A549 (cell line): ENCODE measurements around the gene IL1A.

Source experiments
- BHLHE40 ChIP-seq: IDR thresholded peaks from 2 replicates; pipeline ENCODE4 v1.6.1; 2012; ENCODE audit warnings: low read depth, low read length, inconsistent platforms
- EP300 ChIP-seq, 2 experiments: fragments of >200 bp; sonication (Bioruptor Twin); formaldehyde crosslinking; IDR thresholded peaks; 2 replicates in 1 of 2; 3 replicates in 1 of 2; pipeline ENCODE4 v1.6.1; 2016 to 2017
- MYC ChIP-seq: IDR thresholded peaks from 2 replicates; pipeline ENCODE4 v1.6.1; 2012; ENCODE audit warnings: mild to moderate bottlenecking, inconsistent platforms, low read length, improper control_type of control experiment, borderline replicate concordance
- NFE2L2 ChIP-seq: fragments of 150-350 bp; conservative IDR thresholded peaks from 2 replicates; pipeline ENCODE4 v1.6.1; 2014; ENCODE audit warnings: low read length
- NR3C1 ChIP-seq: fragments of >200 bp; sonication (Bioruptor Twin); formaldehyde crosslinking; IDR thresholded peaks from 3 replicates; pipeline ENCODE4 v1.6.1; 2017
- POLR2A ChIP-seq: IDR thresholded peaks from 2 replicates; pipeline ENCODE4 v1.6.1; 2012; ENCODE audit warnings: mild to moderate bottlenecking, low read length
- POLR2AphosphoS2 ChIP-seq: conservative IDR thresholded peaks from 2 replicates; pipeline ENCODE4 v1.6.1; 2012; ENCODE audit warnings: low read length, improper control_type of control experiment, inconsistent platforms
- SREBF2 ChIP-seq: fragments of 450-650 bp; IDR thresholded peaks from 2 replicates; pipeline ENCODE4 v1.6.1; 2014; ENCODE audit warnings: mild to moderate bottlenecking, moderate library complexity
- TF ChIP-seq, protein P1 (sequence below): fragments of 450-650 bp; IDR thresholded peaks from 2 replicates; pipeline ENCODE4 v1.6.1; 2014; ENCODE audit warnings: antibody characterized with exemption
- TF ChIP-seq, protein P2 (sequence below): fragments of >200 bp; sonication (Bioruptor Twin); formaldehyde crosslinking; IDR thresholded peaks from 3 replicates; pipeline ENCODE4 v1.5.1; 2016
- TF ChIP-seq, protein P3 (sequence below): IDR thresholded peaks from 2 replicates; pipeline ENCODE4 v1.6.1; 2012

- TF ChIP-seq POLR2AphosphoS2 = no peak
- TF ChIP-seq, protein P1, sequence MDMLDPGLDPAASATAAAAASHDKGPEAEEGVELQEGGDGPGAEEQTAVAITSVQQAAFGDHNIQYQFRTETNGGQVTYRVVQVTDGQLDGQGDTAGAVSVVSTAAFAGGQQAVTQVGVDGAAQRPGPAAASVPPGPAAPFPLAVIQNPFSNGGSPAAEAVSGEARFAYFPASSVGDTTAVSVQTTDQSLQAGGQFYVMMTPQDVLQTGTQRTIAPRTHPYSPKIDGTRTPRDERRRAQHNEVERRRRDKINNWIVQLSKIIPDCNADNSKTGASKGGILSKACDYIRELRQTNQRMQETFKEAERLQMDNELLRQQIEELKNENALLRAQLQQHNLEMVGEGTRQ = no peak
- TF ChIP-seq POLR2A = no peak
- TF ChIP-seq NFE2L2 = no peak
- no peak for TF ChIP-seq SREBF2
- TF ChIP-seq, protein P2, sequence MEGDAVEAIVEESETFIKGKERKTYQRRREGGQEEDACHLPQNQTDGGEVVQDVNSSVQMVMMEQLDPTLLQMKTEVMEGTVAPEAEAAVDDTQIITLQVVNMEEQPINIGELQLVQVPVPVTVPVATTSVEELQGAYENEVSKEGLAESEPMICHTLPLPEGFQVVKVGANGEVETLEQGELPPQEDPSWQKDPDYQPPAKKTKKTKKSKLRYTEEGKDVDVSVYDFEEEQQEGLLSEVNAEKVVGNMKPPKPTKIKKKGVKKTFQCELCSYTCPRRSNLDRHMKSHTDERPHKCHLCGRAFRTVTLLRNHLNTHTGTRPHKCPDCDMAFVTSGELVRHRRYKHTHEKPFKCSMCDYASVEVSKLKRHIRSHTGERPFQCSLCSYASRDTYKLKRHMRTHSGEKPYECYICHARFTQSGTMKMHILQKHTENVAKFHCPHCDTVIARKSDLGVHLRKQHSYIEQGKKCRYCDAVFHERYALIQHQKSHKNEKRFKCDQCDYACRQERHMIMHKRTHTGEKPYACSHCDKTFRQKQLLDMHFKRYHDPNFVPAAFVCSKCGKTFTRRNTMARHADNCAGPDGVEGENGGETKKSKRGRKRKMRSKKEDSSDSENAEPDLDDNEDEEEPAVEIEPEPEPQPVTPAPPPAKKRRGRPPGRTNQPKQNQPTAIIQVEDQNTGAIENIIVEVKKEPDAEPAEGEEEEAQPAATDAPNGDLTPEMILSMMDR = no peak
- TF ChIP-seq, protein P3, sequence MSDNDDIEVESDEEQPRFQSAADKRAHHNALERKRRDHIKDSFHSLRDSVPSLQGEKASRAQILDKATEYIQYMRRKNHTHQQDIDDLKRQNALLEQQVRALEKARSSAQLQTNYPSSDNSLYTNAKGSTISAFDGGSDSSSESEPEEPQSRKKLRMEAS = no peak
- TF ChIP-seq BHLHE40 = no peak
- no peak for TF ChIP-seq NR3C1
- no peak for TF ChIP-seq EP300 (IDR thresholded peaks at IDR 0.05)
- no peak for TF ChIP-seq MYC
Observed at GRCh38 chr2:112787729-112788393, 3.6 kb upstream of the IL1A start.
